ENCODE results near the gene F9. TPM values are rescaled to one million over a fixed set of nuclear protein-coding genes. Genes with fewer than 3 reads are reported as not detected.

F9 gene
- total RNA-seq, 1 experiment from 2014 or later, result not detected

DNA sequence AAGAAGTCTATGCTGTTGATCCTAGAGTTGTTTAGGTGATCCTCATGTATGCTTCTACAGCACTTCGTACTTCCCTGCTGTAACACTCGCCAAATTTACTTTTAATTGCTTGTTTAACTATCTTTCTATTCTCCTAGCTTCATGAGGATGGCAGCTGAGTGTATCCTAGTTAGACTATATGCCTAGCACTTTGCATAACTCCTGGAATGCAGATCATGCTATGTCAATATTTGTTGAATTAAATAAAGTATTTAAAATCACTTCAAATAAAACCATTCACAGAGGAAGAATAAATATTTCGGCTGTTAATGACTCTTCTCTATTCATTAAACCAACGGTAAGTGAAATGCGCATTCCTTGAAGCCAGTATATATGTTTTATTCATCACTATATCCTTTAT, 55.1 kb downstream of the F9 start:
- Mint-ChIP-seq H3K4me3 (ENCODE audit: low read depth, unreplicated experiment) (no peak overlapping the region), H3K36me3 (ENCODE audit: insufficient read depth, unreplicated experiment) (no peaks in the 10 kb centered on the region), H3K9me3 (ENCODE audit: low read depth, unreplicated experiment) (peaks cover 6% of the 10 kb centered on the region), H3K27me3 (ENCODE audit: unreplicated experiment) (no peaks in the 10 kb centered on the region), H3K4me1 (ENCODE audit: low read depth, unreplicated experiment) (no peaks in the 10 kb centered on the region), H3K27ac (ENCODE audit: unreplicated experiment) (no peak overlapping the region)
- TF ChIP-seq, protein P1, sequence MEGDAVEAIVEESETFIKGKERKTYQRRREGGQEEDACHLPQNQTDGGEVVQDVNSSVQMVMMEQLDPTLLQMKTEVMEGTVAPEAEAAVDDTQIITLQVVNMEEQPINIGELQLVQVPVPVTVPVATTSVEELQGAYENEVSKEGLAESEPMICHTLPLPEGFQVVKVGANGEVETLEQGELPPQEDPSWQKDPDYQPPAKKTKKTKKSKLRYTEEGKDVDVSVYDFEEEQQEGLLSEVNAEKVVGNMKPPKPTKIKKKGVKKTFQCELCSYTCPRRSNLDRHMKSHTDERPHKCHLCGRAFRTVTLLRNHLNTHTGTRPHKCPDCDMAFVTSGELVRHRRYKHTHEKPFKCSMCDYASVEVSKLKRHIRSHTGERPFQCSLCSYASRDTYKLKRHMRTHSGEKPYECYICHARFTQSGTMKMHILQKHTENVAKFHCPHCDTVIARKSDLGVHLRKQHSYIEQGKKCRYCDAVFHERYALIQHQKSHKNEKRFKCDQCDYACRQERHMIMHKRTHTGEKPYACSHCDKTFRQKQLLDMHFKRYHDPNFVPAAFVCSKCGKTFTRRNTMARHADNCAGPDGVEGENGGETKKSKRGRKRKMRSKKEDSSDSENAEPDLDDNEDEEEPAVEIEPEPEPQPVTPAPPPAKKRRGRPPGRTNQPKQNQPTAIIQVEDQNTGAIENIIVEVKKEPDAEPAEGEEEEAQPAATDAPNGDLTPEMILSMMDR (IDR thresholded peaks at IDR 0.05; ENCODE audit: unreplicated experiment), result no peak
- CTCF ChIA-PET, result no interaction called here
- BruUV-seq (replicated peaks), result no TSS peak
- intact Hi-C loops (cut with micrococcal nuclease; ENCODE audit: unreplicated experiment), result no loop called here
- no peak for DNase-seq

DNA sequence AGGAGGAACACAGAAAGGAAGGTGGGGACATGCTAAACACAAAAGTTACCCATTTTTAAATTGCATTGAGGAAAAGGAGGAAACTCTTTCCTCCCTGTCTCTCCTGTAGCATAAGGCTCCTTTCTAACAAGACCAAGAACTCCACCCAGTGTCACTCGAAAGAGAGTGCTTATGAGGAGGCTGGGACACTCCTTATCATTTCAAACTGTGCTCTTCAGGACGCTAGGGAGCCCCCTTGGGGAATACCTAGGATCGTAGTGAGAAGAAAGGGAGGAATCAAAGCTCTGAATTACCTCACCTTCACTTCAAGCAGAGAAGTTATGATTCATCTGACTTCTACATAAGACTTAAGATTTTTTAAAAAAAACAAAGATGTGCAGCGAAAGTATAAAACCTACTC, 65.5 kb downstream of the F9 start:
- CTCF ChIA-PET, result no interaction called here
- Mint-ChIP-seq H3K27me3 (ENCODE audit: unreplicated experiment) (no peaks in the 10 kb centered on the region), H3K36me3 (ENCODE audit: insufficient read depth, unreplicated experiment) (no peaks in the 10 kb centered on the region), H3K4me3 (ENCODE audit: low read depth, unreplicated experiment) (no peak overlapping the region), H3K4me1 (ENCODE audit: low read depth, unreplicated experiment) (no peaks in the 10 kb centered on the region), H3K27ac (ENCODE audit: unreplicated experiment) (no peak overlapping the region), H3K9me3 (ENCODE audit: low read depth, unreplicated experiment) (peaks cover 5% of the 10 kb centered on the region)
- no TSS peak for BruUV-seq (replicated peaks)
- intact Hi-C loops (cut with micrococcal nuclease; ENCODE audit: unreplicated experiment), result no loop called here
- no peak for DNase-seq
- TF ChIP-seq, protein P1 (IDR thresholded peaks at IDR 0.05; ENCODE audit: unreplicated experiment), result no peak

DNA sequence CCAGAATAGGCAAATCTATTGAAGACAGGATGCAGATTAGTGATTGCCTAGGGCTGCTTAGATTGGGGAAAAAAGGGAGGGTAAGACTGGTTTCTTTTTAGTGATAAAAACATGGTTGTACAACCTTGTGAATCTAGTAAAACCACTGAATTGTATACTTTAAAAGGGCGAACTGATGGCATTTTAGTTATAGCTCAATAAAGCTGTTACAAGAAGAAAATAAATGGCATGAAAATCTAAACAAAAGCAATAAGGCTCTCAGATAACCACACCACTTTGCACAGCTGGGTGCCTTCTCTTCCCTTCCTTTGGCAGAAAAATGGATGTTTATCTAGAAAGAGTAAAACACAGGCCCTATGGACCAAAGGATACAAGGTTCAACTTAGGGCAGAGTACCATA, 69.6 kb downstream of the F9 start:
- no peaks in the 10 kb centered on the region for H3K36me3 Mint-ChIP-seq (ENCODE audit: insufficient read depth, unreplicated experiment)
- CTCF ChIA-PET, result no interaction called here
- no TSS peak for BruUV-seq (replicated peaks)
- intact Hi-C loops (cut with micrococcal nuclease; ENCODE audit: unreplicated experiment), result no loop called here
- no peak overlapping the region for H3K4me3 Mint-ChIP-seq (ENCODE audit: low read depth, unreplicated experiment)
- H3K4me1 Mint-ChIP-seq (ENCODE audit: low read depth, unreplicated experiment), result no peaks in the 10 kb centered on the region
- DNase-seq, result no peak
- H3K27me3 Mint-ChIP-seq (ENCODE audit: unreplicated experiment), result no peaks in the 10 kb centered on the region
- H3K27ac Mint-ChIP-seq (ENCODE audit: unreplicated experiment), result no peak overlapping the region
- TF ChIP-seq, protein P1 (IDR thresholded peaks at IDR 0.05; ENCODE audit: unreplicated experiment), result no peak
- peaks cover 5% of the 10 kb centered on the region for H3K9me3 Mint-ChIP-seq (ENCODE audit: low read depth, unreplicated experiment)

Other genes starting within 250 kb of the F9 start
- gene MCF2, start 177.4 kb downstream of the F9 start, total RNA-seq (2022), result not detected in 2 replicates

Measured in Calu3 (cell line).